Activated CD8-positive, alpha-beta T cell treated with anti-CD3 and anti-CD28 coated beads for 36 hours (primary cell): ENCODE data around the gene SP100. TPM values are rescaled to one million over a fixed set of nuclear protein-coding genes. Genes with fewer than 3 reads are reported as not detected.

ENCODE experiments used
- ATAC-seq: fragments of 200-7000 bp; cut with Tn5 transposase; one replicate; pipeline ENCODE4 v1.10.0; 2021; ENCODE audit warnings: mild to moderate bottlenecking, moderate library complexity
- CTCF ChIA-PET: fragments of 350-600 bp; sonication (Branson Sonifier 250); formaldehyde crosslinking; loops from one replicate; lab custom pipeline; 2021; ENCODE audit warnings: antibody characterized with exemption; lab: Charles Lee
- POLR2A ChIA-PET: fragments of 350-600 bp; sonication (Branson Sonifier 250); formaldehyde crosslinking; loops from one replicate; lab custom pipeline; 2021; ENCODE audit warnings: antibody characterized with exemption; lab: Charles Lee
- DNase-seq: peaks from one replicate; pipeline ENCODE4 v3.0.0-alpha.2; 2020
- H3K27ac Mint-ChIP-seq: one replicate; pipeline ENCODE4 v1.8.0; 2021; ENCODE audit warnings: mild to moderate bottlenecking, mixed read lengths
- H3K27me3 Mint-ChIP-seq: one replicate; pipeline ENCODE4 v1.8.0; 2021; ENCODE audit warnings: mixed read lengths
- H3K36me3 Mint-ChIP-seq: one replicate; pipeline ENCODE4 v1.8.0; 2021; ENCODE audit warnings: low read depth, mixed read lengths
- H3K4me1 Mint-ChIP-seq: one replicate; pipeline ENCODE4 v1.8.0; 2021; ENCODE audit warnings: low read depth, mixed read lengths
- H3K4me3 Mint-ChIP-seq: one replicate; pipeline ENCODE4 v1.8.0; 2021; ENCODE audit warnings: mild to moderate bottlenecking, moderate library complexity, mixed read lengths
- H3K9me3 Mint-ChIP-seq: one replicate; pipeline ENCODE4 v1.8.0; 2021; ENCODE audit warnings: mixed read lengths
- intact Hi-C: fragments of 100-400 bp; cut with micrococcal nuclease; formaldehyde crosslinking; loops from one replicate; pipeline ENCODE4 v1.10.0; 2022
- total RNA-seq, 2 experiments: library from RNA; stranded (reverse); gene quantifications; one replicate each; pipeline ENCODE4 v1.2.3, GENCODE V29; 2021
- TF ChIP-seq, protein P1 (sequence below): fragments of 200-600 bp; IDR thresholded peaks from one replicate; pipeline ENCODE4 v1.8.0; 2022; ENCODE audit warnings: antibody characterized with exemption, mild to moderate bottlenecking

Gene SP100
- total RNA-seq, 2 experiments from 2014 or later, result 108 TPM

DNA sequence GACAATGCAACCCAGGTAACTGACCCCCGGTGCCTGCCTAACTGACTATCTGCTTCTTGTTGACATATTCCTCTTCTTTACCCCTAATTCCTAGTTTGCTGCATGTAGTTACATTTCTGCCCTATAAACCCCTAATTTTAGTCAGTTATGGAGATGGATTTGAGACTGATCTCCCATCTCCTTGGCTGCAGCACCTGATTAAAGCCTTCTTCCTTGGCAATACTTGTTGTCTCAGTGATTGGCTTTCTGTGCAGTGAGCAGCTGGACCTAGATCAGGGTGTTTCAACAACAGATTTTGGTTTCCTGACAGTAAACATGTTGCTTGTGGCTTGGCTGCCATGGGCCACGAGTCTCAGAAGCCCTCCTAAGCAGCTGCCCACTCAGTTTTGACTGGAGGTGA, 105.4 kb downstream of the SP100 start:
- ChIA-PET POLR2A (no interaction called here), CTCF (no interaction called here)
- TF ChIP-seq, protein P1, sequence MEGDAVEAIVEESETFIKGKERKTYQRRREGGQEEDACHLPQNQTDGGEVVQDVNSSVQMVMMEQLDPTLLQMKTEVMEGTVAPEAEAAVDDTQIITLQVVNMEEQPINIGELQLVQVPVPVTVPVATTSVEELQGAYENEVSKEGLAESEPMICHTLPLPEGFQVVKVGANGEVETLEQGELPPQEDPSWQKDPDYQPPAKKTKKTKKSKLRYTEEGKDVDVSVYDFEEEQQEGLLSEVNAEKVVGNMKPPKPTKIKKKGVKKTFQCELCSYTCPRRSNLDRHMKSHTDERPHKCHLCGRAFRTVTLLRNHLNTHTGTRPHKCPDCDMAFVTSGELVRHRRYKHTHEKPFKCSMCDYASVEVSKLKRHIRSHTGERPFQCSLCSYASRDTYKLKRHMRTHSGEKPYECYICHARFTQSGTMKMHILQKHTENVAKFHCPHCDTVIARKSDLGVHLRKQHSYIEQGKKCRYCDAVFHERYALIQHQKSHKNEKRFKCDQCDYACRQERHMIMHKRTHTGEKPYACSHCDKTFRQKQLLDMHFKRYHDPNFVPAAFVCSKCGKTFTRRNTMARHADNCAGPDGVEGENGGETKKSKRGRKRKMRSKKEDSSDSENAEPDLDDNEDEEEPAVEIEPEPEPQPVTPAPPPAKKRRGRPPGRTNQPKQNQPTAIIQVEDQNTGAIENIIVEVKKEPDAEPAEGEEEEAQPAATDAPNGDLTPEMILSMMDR, result no peak
- DNase-seq (no peak), ATAC-seq (no peak)
- Mint-ChIP-seq H3K4me3 (no peak overlapping the region), H3K36me3 (peaks cover 31% of the 10 kb centered on the region), H3K4me1 (no peaks in the 10 kb centered on the region), H3K9me3 (peaks cover 25% of the 10 kb centered on the region), H3K27me3 (no peaks in the 10 kb centered on the region), H3K27ac (no peak overlapping the region)
- intact Hi-C loops, result no loop called here

DNA sequence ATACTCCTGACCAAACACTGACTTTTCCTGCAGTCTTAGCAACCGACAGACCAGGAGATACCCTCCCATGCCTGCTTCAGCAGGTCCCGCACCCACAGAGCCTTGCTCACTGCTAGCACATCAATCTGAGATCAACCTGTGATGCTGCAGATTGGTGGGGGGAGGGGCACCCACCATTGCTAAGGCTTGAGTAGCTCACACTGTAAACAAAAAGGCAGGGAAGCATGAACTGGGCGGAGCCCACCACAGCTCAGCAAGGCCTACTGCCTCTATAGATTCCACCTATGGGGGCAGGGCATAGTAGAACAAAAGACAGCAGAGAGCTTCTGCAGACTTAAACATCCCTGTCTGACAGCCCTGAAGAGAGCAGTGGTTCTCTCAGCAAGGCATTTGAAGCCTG, 109.7 kb downstream of the SP100 start:
- Mint-ChIP-seq H3K27ac (no peak overlapping the region), H3K4me3 (no peak overlapping the region), H3K27me3 (no peaks in the 10 kb centered on the region), H3K9me3 (peaks cover 51% of the 10 kb centered on the region), H3K4me1 (peaks cover 8% of the 10 kb centered on the region), H3K36me3 (peaks cover 29% of the 10 kb centered on the region)
- intact Hi-C loops, result no loop called here
- ChIA-PET POLR2A (no interaction called here), CTCF (no interaction called here)
- TF ChIP-seq, protein P1, result no peak
- ATAC-seq (no peak), DNase-seq (peak; percentile 15)

DNA sequence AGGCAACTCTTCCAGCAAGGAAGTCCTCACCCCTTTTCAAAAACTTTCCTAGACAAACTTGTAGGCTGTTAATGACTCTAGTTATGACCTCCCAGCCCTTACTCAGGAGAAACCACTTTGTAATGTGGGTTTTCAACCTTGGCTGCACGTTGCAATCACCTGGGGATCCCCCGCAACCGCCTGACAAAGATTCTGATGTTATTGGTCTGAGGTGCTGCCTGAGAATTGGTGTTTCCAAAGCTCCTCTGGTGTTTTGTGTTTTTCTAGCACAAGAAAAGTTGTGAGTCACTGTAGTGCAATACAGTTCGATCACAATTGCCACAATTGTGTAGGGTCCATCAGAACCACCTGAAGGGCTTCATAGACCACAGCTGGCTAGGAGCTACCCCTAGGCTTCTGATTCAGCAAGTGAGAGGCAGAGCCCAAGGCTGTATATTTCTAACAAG, 121.6 kb downstream of the SP100 start:
- Mint-ChIP-seq H3K36me3 (peaks cover 24% of the 10 kb centered on the region), H3K27ac (peak overlapping the region; percentile 72), H3K4me3 (no peak overlapping the region), H3K4me1 (peaks cover 33% of the 10 kb centered on the region), H3K27me3 (no peaks in the 10 kb centered on the region), H3K9me3 (peaks cover 4% of the 10 kb centered on the region)
- peak; percentile 82 for ATAC-seq
- POLR2A ChIA-PET, result interaction anchor here (0.6 kb wide), 1 partner anchor 12 kb away, joined by 5 read pairs; no protein-coding TSS in a partner anchor
- peak; percentile 74 for DNase-seq
- intact Hi-C loops, result no loop called here
- CTCF ChIA-PET, result interaction anchor here (0.6 to 1.0 kb wide), 3 partner anchors 175 to 597 kb away, joined by 3 read pairs; partner anchors contain the start of gene CAB39
- TF ChIP-seq, protein P1, result no peak

DNA sequence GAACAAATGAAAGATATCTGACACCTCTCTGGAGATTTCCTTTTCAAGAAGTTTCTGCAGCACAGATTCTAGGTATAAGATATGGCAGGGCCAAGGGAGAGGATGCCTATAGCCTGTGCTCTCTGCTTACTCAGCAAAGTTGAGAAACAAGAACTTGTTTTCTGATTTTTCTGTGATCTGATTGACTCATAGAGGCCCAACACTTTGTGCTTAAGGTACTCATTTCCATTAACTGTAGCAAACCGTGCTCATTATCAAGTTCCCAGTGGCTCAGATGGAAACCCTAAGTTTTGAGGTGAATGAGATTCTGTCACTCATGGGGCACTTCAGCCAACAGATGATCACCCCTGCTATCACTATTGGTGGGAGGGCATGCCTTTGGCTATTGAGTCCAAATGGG, 124.3 kb downstream of the SP100 start:
- H3K27ac Mint-ChIP-seq, result no peak overlapping the region
- CTCF ChIA-PET, result no interaction called here
- peaks cover 47% of the 10 kb centered on the region for H3K36me3 Mint-ChIP-seq

DNA sequence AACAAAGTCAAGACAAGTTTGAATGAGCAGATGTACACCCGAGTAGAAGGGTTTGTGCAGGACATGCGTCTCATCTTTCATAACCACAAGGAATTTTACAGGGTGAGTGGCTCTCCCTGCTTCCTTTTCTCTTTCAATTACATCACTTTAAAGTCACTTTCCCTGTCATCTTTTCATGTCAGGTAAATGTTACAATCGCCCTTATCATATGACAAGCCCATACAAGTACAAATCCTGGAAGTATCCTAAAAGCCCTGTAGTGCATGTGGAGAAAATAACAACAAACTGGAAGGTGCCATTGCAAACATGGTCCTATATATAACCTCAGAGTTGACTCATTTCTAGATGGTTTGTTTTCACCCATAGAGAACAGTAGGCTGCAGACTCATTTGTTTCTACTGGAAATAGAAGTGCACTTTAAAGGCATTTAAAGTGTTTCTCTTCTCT, 126.0 kb downstream of the SP100 start:
- Mint-ChIP-seq H3K9me3 (peaks cover 14% of the 10 kb centered on the region), H3K27me3 (no peaks in the 10 kb centered on the region), H3K36me3 (peaks cover 47% of the 10 kb centered on the region), H3K4me3 (no peak overlapping the region), H3K4me1 (peaks cover 26% of the 10 kb centered on the region), H3K27ac (peak overlapping the region; percentile 74)
- ATAC-seq, result peak; percentile 49
- ChIA-PET CTCF (no interaction called here), POLR2A (no interaction called here)
- intact Hi-C loops, result no loop called here
- TF ChIP-seq, protein P1, result no peak
- DNase-seq, result no peak

More for the DNA sequence above, 124.3 kb downstream of the SP100 start:
- ATAC-seq (no peak), DNase-seq (no peak)
- peaks cover 14% of the 10 kb centered on the region for H3K9me3 Mint-ChIP-seq
- H3K27me3 Mint-ChIP-seq, result no peaks in the 10 kb centered on the region
- POLR2A ChIA-PET, result no interaction called here
- TF ChIP-seq, protein P1, result no peak
- intact Hi-C loops, result no loop called here
- H3K4me3 Mint-ChIP-seq, result no peak overlapping the region
- peaks cover 33% of the 10 kb centered on the region for H3K4me1 Mint-ChIP-seq
